Neural cell (in vitro differentiated cells): ENCODE results near the gene CGNL1. TPM values are rescaled to one million over a fixed set of nuclear protein-coding genes. Genes with fewer than 3 reads are reported as not detected.

Source experiments
- H2AFZ ChIP-seq: fragments of 200-600, 300-800 bp; sonication (generic), shearing (Covaris generic); 2 replicates; pipeline ENCODE4 v1.6.0; 2014; ENCODE audit warnings: low read depth, mild to moderate bottlenecking, antibody characterized with exemption, low read length, moderate library complexity
- H3F3A ChIP-seq: fragments of 200-600 bp; shearing (Covaris generic); 2 replicates; pipeline ENCODE4 v1.6.1; 2016; ENCODE audit warnings: mild to moderate bottlenecking, moderate library complexity, mixed read lengths, antibody characterized with exemption, low read length; ENCODE audit not compliant: insufficient read depth, poor library complexity, severe bottlenecking
- H3K27ac ChIP-seq: fragments of 200-600, 300-800 bp; sonication (generic), shearing (Covaris generic); 2 replicates; pipeline ENCODE4 v1.5.1; 2014; ENCODE audit warnings: mild to moderate bottlenecking, low read length, moderate library complexity
- H3K27me3 ChIP-seq: fragments of 300-800, 200-600 bp; sonication (generic), shearing (Covaris generic); 2 replicates; pipeline ENCODE4 v1.6.0; 2014; ENCODE audit warnings: mild to moderate bottlenecking, low read depth, low read length, moderate library complexity; ENCODE audit not compliant: insufficient read depth
- H3K36me3 ChIP-seq: fragments of 300-800, 200-600 bp; sonication (generic), shearing (Covaris generic); 2 replicates; pipeline ENCODE4 v1.5.1; 2014; ENCODE audit warnings: mild to moderate bottlenecking, antibody characterized with exemption, low read length, moderate library complexity; ENCODE audit not compliant: insufficient read depth
- H3K4me2 ChIP-seq: fragments of 300-800, 200-600 bp; sonication (generic), shearing (Covaris generic); 2 replicates; pipeline ENCODE4 v1.6.0; 2014; ENCODE audit warnings: mild to moderate bottlenecking, low read length
- H3K4me3 ChIP-seq: fragments of 300-800, 200-600 bp; sonication (generic), shearing (Covaris generic); 2 replicates; pipeline ENCODE4 v1.5.1; 2014; ENCODE audit warnings: mild to moderate bottlenecking, low read length, moderate library complexity
- H3K79me2 ChIP-seq: fragments of 200-600 bp; shearing (Covaris generic); replicated peaks from 2 replicates; pipeline ENCODE4 v1.6.0; 2014; ENCODE audit warnings: mild to moderate bottlenecking, low read length, moderate library complexity; ENCODE audit not compliant: insufficient read depth
- H3K9ac ChIP-seq: fragments of 300-800, 200-600 bp; sonication (generic), shearing (Covaris generic); 2 replicates; pipeline ENCODE4 v1.6.1; 2016; ENCODE audit warnings: mild to moderate bottlenecking, low read length, mixed read lengths
- H3K9me2 ChIP-seq: fragments of 200-600 bp; shearing (Covaris generic); 2 replicates; pipeline ENCODE4 v1.6.1; 2016; ENCODE audit warnings: mild to moderate bottlenecking, low read length, mixed read lengths; ENCODE audit not compliant: insufficient read depth
- H3K9me3 ChIP-seq: fragments of 200-600, 300-800 bp; sonication (generic), shearing (Covaris generic); 2 replicates; pipeline ENCODE4 v1.6.1; 2016; ENCODE audit warnings: mild to moderate bottlenecking, mixed run types, low read length, moderate library complexity, mixed read lengths
- H4K20me1 ChIP-seq: fragments of 200-600 bp; shearing (Covaris generic); 2 replicates; pipeline ENCODE4 v1.6.1; 2016; ENCODE audit warnings: mild to moderate bottlenecking, mixed run types; ENCODE audit not compliant: insufficient read depth
- CTCF ChIP-seq: fragments of 450-650 bp; IDR thresholded peaks from 2 replicates; pipeline ENCODE4 v1.5.1; 2014; ENCODE audit warnings: antibody characterized with exemption, mild to moderate bottlenecking, moderate library complexity; ENCODE audit not compliant: poor library complexity, severe bottlenecking
- EP300 ChIP-seq: fragments of 450-650 bp; conservative IDR thresholded peaks from 2 replicates; pipeline ENCODE4 v1.6.1; 2014; ENCODE audit warnings: antibody characterized with exemption, mild to moderate bottlenecking, moderate library complexity; ENCODE audit not compliant: poor library complexity, severe bottlenecking
- EZH2 ChIP-seq: fragments of 200-600, 300-800 bp; shearing (Covaris generic), sonication (generic); IDR thresholded peaks from 2 replicates; pipeline ENCODE4 v1.6.1; 2014; ENCODE audit warnings: antibody characterized with exemption, low read length, borderline replicate concordance, mild to moderate bottlenecking; ENCODE audit not compliant: insufficient read depth, poor library complexity, severe bottlenecking
- MXI1 ChIP-seq: fragments of 450-650 bp; conservative IDR thresholded peaks from 2 replicates; pipeline ENCODE4 v1.6.1; 2014; ENCODE audit warnings: antibody characterized with exemption, mild to moderate bottlenecking; ENCODE audit not compliant: poor library complexity, severe bottlenecking
- POLR2AphosphoS5 ChIP-seq: IDR thresholded peaks from 2 replicates; pipeline ENCODE4 v1.6.1; 2012
- RAD21 ChIP-seq: fragments of 450-650 bp; conservative IDR thresholded peaks from 2 replicates; pipeline ENCODE4 v1.6.1; 2014; ENCODE audit warnings: antibody characterized with exemption, mild to moderate bottlenecking, moderate library complexity
- REST ChIP-seq: IDR thresholded peaks from 2 replicates; pipeline ENCODE4 v1.6.1; 2012; ENCODE audit warnings: borderline replicate concordance
- SMC3 ChIP-seq: fragments of 450-650 bp; conservative IDR thresholded peaks from 2 replicates; pipeline ENCODE4 v1.6.1; 2014; ENCODE audit warnings: antibody characterized with exemption, mild to moderate bottlenecking, moderate library complexity; ENCODE audit not compliant: poor library complexity
- TAF1 ChIP-seq: IDR thresholded peaks from 2 replicates; pipeline ENCODE4 v1.6.1; 2012; ENCODE audit warnings: low read depth
- polyA plus RNA-seq: library from polyadenylated mRNA; depleted of rRNA; stranded (reverse); fragments of >200 nt; gene quantifications from 2 replicates; pipeline ENCODE4 v1.2.3, GENCODE V29; 2014

Gene CGNL1
- polyA plus RNA-seq, 1 donor from 2014 or later: 0.26 TPM

- no peaks in the 10 kb centered on the region for H3K9me3 ChIP-seq
- no peaks in the 10 kb centered on the region for H3K27me3 ChIP-seq
- H3K27ac ChIP-seq: no peak overlapping the region
- H3F3A ChIP-seq: no peaks in the 10 kb centered on the region
- no peaks in the 10 kb centered on the region for H3K79me2 ChIP-seq
- no peaks in the 10 kb centered on the region for H3K9me2 ChIP-seq
- H3K9ac ChIP-seq: no peak overlapping the region
- no peaks in the 10 kb centered on the region for H3K36me3 ChIP-seq
- TF ChIP-seq CTCF (no peak), EZH2 (no peak), EP300 (no peak), SMC3 (no peak), POLR2AphosphoS5 (no peak), TAF1 (no peak), REST (no peak), RAD21 (no peak), MXI1 (no peak)
- H3K4me3 ChIP-seq: no peak overlapping the region
- no peak overlapping the region for H3K4me2 ChIP-seq
- no peak overlapping the region for H2AFZ ChIP-seq
- no peaks in the 10 kb centered on the region for H4K20me1 ChIP-seq
These were observed 59.9 kb downstream of the CGNL1 start for GRCh38 chr15:57436166-57436565.

GRCh38 chr15:57436961-57437360, 60.7 kb downstream of the CGNL1 start:
- H2AFZ ChIP-seq: no peak overlapping the region
- no peak overlapping the region for H3K4me3 ChIP-seq
- no peaks in the 10 kb centered on the region for H3K79me2 ChIP-seq
- no peak overlapping the region for H3K4me2 ChIP-seq
- no peaks in the 10 kb centered on the region for H3F3A ChIP-seq
- TF ChIP-seq EP300 (no peak), POLR2AphosphoS5 (no peak), MXI1 (no peak), REST (no peak), TAF1 (no peak), SMC3 (no peak), EZH2 (no peak), RAD21 (no peak), CTCF (no peak)
- H3K9me2 ChIP-seq: no peaks in the 10 kb centered on the region
- no peak overlapping the region for H3K27ac ChIP-seq
- H3K27me3 ChIP-seq: no peaks in the 10 kb centered on the region
- no peaks in the 10 kb centered on the region for H3K36me3 ChIP-seq
- H4K20me1 ChIP-seq: no peaks in the 10 kb centered on the region
- H3K9me3 ChIP-seq: no peaks in the 10 kb centered on the region
- no peak overlapping the region for H3K9ac ChIP-seq
